Stimulated activated naive CD4-positive, alpha-beta T cell (primary cell): ENCODE measurements around the gene SGSM2.

Experiments
- DNase-seq, 6 experiments: peaks; one replicate each; lab custom pipeline; 2025; lab: John Stamatoyannopoulos, UW

The SGSM2 gene

DNA sequence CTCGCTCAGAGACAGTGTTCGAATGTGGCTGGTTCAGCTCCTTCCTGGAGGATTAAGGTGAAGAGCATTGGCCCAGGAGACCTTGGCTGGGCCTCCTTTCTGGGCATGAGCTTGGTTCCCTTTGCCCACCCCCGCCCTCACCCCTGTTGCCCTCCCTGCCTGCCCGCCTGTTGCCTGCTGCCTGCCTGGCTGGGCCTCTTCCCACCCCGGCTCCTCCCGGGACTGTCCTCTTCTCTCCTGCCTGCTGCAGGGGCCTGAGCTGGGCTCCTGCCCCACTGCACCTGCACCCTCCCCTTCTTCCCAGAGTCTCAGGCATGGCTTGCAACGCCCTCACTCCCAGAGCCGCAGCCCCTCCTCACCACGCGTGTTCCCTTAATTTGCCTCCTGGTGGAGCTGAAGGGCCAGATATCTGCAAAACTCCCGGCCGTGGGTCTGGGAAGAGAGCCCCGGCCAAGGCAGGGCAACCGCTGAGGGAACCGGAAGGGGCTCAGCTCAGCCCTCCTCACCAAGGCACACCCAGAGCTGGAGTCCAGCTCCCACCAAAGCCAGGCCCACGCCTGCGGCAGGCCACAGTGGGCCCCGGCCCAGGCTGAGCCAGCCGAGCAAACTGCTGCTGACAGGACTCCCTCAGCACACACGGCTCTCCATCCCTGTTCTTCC lies 32.4 kb downstream of the SGSM2 start:
- no peak for DNase-seq

DNA sequence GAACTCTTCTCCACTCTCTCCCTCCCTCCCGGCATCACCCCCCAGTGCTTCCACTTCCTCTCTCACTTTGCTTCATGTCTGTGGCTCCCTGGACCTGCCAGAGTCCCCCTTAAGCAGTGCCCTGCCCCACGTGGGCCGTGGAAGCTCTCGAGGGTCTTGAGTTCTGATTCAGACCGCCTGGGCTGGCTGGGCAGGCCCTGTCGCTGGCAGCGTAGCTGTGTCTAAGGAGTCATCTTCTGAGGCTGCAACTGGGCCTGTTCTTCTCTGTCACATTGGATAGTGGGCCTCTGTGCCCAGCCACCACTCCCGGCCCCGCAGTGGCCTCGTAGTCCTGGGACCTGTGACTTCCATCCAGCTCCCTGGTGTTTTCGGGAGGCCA lies 32.9 kb downstream of the SGSM2 start:
- DNase-seq = no peak

DNA sequence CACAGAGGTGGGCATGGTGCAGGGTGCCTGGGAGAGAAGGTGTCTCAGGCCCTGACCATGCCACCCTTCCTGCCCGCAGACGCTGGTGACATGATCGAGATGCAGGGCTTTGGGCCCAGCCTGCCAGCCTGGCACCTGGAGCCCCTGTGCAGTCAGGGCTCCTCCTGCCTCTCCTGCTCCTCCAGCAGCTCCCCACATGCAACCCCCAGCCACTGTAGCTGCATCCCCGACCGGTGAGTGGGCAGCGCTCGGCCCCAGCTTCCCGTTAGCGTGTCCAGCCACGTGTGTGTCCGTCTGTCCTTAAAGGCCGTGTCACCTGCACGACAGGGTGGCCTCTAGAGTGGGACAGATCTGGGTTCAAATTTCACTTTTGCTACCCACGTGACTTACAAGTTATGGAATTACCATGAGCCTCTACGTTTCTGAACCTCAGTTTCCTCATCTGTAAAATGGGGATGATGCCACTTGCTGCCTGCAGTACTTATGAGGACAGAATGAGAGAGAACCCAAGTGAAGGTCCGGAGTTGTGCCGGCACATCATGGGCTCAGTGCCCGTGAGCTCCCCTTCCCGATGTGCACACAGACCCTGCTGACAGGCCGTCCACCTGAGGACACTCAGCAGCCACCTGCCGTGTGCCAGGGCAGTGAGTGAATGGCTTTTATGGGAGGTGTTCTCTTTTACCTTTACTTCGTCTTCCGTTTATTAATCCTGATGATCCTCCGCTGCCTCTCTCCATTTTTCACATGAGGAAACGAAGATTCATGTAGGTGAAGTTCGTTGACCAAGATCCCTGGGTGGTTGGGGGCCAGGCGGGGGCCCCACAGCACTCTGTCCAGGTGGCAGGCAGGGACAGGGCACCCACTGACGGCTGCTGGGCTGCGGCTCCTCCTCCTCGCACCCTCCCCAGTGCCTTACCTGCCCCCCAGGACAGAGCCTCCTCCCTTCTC lies 34.2 kb downstream of the SGSM2 start:
- DNase-seq = no peak

DNA sequence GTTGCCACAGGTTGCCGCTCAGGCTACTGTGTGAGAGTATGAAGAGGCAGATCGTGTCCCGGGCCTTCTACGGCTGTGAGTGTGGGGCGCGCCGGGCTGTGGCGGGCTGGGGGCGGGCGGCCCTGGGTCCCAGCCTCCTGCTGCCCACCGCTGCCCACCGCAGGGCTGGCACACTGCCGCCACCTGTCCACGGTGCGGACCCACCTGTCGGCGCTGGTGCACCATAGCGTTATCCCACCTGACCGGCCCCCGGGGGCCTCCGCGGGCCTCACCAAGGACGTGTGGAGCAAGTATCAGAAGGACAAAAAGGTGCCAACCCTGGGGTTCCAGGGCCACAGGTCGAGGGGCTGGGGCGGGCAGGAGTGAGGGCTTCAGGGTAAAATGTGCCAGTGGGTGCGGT lies 34.9 kb downstream of the SGSM2 start:
- DNase-seq = no peak

DNA sequence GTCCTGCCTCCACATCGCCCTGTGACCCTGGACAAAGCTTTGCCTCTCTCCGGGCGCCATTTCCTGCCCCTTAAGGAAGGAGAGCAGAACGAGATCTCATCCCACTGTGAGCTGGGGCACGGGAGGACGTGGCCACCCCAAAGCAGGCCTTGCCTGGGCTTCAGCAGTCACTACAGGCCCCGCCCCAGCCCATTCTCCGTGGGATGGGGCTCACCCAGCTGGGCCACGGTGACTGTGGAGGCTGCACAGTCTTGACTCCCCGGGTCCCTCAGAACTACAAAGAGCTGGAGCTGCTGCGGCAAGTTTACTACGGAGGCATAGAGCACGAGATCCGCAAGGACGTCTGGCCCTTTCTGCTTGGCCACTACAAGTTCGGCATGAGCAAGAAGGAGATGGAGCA lies 35.4 kb downstream of the SGSM2 start:
- no peak for DNase-seq

GRCh38 chr17:2373179-2373578 lies 35.9 kb downstream of the SGSM2 start:
- DNase-seq = no peak

- DNase-seq = no peak
These were observed 37.4 kb downstream of the SGSM2 start for GRCh38 chr17:2374549-2375285.

DNA sequence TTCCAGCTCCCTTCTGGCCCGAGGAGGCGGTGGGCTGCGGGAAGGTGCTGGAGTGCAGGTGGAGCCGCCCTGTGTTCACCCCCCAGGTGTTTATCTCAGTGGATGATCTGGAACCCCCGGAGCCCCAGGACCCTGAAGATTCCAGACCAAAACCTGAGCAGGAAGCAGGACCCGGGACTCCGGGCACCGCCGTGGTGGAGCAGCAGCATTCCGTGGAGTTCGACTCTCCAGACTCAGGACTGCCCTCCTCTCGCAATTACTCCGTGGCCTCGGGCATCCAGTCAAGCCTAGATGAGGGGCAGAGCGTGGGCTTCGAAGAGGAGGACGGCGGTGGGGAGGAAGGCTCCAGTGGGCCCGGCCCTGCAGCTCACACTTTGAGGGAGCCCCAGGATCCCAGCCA lies 38.1 kb downstream of the SGSM2 start:
- no peak for DNase-seq

DNA sequence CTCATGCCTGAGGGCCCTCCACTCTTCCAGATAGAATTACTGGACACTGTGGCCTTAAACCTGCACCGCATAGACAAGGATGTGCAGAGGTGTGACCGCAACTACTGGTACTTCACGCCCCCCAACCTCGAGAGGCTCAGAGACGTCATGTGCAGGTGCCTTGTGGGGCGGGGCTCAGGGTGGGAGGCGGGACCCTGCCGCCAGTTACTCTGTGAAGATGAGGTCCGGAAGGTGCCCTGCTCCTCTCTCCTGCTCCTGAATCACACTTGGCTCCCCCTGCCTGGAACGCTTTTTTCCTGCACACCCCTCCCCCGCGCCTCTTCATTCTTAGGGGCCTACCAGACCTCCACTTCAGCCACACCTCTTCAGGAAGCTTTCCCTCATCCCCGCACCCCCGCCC lies 38.8 kb downstream of the SGSM2 start:
- no peak for DNase-seq

DNA sequence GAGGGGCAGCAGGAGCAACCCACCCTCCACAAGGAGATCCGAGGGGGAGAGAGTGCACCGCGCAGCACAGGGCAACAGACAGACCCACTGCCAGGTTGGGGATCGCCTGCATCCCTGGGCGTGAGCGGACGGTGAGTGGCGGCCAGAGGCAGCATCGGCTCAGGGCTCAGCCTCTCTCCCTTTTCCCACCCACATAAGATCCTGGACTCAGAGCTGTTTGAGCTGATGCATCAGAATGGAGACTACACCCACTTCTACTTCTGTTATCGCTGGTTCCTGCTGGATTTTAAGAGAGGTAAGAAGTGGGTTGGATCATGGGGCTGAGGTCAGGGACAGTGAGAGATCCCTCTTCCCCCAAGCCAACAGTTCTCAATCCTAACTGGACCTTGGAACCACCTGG lies 40.4 kb downstream of the SGSM2 start:
- no peak for DNase-seq

GRCh38 chr17:2378905-2379304 lies 41.6 kb downstream of the SGSM2 start:
- no peak for DNase-seq

- DNase-seq = no peak
These were observed 42.4 kb downstream of the SGSM2 start for GRCh38 chr17:2379489-2380225.

- no peak for DNase-seq
These were observed 43.1 kb downstream of the SGSM2 start for GRCh38 chr17:2380226-2380922.

GRCh38 chr17:2380950-2381649 lies 43.8 kb downstream of the SGSM2 start:
- DNase-seq = no peak

DNA sequence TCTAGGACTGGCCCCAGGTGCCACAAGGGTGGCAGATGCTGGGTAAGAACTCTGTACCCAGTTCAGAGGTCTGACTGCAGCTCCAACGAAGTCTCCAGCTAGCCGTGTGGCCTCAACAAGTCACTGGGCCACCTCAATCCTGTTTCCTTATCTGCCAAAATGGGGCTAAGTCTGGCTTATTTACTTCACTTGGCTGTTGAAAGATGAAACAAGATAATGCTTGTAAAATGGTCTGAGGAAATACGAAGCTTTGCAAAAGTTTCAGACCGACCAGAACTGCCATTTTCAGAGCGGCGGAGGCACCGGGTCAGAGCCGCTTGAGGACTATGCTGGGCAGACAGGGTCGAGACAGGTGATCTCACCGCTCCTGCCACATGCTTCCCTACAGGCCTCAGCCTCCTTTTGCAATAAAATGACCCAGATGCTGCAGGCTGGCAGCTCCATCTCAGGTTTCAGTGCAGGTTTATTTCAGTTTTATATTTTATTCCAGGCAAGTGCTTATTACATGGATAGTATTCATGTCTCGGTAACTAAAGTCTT lies 46.4 kb downstream of the SGSM2 start:
- DNase-seq = no peak

GRCh38 chr17:2384439-2385127 lies 47.3 kb downstream of the SGSM2 start:
- no peak for DNase-seq

DNA sequence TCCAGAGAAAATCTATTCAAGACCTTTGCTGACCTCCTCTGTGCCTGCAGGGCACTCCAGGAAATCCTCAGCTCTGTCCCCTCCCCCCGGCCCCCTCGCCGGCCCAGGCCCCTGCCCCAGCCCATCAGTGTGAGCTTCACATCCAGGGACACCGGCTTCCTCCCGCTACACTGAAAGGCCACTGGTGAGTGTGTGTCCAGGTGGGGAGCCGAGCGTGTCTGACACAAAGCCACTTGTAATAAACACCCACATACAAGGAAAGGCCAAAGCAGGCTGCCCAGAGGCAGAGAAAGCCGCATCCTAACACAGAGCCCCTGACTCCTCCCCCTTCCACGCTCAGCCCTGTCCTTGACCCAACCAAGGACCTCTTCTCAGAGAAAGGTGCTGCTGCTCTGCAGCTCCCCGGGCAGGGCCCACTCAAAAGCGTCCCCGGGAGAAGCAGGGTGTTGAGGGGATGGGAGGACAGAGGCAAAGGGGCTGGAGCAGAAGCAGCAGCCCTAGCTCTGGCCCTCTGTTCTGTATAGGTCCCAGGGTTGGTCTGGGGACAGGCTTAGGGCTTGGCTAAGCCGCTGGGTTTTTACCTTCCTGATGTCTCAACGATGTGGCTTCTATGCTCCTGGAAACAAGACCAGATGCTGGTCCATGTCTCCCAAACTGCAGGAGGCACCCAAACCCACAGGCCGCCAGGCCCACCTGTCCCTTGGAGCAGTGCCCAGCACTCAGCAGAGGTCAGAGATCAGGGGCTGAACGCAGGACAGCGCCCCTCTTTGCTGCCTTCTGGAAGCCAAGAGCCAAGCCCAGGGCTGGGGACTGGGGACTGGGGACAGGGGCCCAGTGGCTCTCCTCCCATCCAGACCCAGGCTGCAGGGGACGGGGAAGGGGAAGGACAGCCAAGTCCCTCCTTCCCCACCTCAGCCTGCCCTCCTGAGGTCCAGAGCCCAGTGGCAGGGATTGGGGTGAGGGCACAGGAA lies 48.2 kb downstream of the SGSM2 start:
- DNase-seq = no peak

GRCh38 chr17:2386400-2387085 lies 49.2 kb downstream of the SGSM2 start:
- DNase-seq = no peak
